ENCODE data around the gene FAM149A.

- no peak for TF ChIP-seq CTCF (IDR thresholded peaks at IDR 0.05)
- TF ChIP-seq POLR2AphosphoS5 (IDR thresholded peaks at IDR 0.05) = no peak
- no peak for TF ChIP-seq POLR2A (IDR thresholded peaks at IDR 0.05)
These were observed 63.1 kb downstream of the FAM149A start for GRCh38 chr4:186167605-186168004.

All from stomach (tissue), 4 donors.